NCI-H2107 (cell line): Measurements from ENCODE around the gene PODNL1.

Experiments
- DNase-seq: peaks from one replicate; lab custom pipeline; 2025; lab: John Stamatoyannopoulos, UW

Gene PODNL1, protein sequence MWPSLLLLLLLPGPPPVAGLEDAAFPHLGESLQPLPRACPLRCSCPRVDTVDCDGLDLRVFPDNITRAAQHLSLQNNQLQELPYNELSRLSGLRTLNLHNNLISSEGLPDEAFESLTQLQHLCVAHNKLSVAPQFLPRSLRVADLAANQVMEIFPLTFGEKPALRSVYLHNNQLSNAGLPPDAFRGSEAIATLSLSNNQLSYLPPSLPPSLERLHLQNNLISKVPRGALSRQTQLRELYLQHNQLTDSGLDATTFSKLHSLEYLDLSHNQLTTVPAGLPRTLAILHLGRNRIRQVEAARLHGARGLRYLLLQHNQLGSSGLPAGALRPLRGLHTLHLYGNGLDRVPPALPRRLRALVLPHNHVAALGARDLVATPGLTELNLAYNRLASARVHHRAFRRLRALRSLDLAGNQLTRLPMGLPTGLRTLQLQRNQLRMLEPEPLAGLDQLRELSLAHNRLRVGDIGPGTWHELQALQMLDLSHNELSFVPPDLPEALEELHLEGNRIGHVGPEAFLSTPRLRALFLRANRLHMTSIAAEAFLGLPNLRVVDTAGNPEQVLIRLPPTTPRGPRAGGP

DNA sequence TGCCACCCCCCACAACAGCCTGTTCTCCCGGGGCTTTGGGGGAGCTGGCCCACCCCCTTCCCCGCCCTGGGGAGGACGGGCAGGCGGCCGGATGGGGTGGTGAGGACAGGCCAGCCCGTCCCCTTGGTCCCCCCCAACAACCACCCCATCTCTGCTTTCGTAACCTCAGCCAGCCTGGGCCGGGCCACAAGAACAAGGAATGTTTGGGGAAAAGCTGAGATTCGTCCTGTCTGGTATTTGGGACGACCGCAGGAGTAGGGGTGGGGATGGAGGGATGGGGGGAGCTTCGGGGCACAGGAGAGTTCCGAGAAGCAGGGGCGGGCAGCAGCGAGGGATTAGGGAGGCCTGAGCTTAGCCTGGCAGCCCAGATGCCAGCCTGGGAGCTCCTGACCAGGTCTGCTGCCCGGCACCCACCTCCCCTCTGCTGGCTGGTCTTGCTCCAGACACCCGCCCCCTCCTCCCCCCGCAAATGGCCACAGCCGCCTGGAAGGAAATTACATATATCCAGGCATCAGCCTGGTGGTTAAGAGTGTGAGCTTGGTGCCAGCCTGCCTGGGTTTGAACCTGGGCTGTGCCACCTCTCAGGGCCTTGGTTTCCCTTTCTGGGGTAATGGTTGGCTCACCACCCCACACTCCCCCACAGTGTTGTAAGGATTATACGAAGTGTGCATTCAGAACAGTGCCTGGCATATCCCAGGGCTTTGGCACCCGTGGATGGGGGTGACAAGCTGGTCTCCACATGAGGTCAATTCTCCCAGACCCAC, at the start of gene PODNL1:
Gene PODNL1 (minus strand): TSS at position 117 of the 764 bp plus-strand sequence. CDS start 236 bp downstream, outside the sequence.
- DNase-seq = no peak

DNA sequence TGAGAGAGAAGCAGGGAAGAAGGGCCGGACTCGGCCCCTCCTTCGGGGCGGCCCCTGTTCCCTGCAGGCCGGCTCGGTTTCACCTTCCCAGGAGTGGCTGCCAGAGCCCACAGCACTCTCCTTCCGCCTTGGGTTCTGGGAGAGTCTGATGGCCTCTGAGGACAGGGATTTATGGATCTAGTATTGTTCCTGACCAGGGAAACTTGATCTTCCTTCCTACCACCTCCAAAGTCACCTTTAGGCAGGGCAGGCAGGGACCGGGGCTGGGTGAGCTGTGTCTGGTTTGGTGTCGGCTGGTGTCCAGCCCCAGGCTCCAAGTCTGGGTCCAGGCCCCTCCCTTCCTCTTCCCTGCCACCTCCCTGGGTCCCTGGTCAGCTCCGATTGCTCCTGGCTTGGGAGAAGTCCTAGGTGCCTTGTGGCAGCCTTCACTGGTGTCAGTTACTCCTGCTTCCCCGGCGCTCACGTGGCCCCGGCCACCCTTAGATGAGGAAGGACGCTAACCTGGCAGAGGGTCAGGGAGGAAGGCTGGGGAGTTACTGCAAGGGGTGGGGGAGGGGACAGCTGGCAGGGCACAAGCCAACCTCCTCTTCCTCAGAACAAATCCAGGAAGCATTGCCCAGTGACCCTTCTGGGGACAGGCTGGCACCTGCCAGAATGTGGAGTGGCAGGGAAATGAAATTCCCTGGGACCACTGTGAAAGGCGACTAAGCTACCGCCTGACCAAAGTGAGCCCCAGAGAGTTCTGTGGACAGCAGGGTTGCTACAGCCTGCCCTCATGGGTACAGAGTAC, 49.1 kb upstream of the PODNL1 start:
- DNase-seq = no peak

DNA sequence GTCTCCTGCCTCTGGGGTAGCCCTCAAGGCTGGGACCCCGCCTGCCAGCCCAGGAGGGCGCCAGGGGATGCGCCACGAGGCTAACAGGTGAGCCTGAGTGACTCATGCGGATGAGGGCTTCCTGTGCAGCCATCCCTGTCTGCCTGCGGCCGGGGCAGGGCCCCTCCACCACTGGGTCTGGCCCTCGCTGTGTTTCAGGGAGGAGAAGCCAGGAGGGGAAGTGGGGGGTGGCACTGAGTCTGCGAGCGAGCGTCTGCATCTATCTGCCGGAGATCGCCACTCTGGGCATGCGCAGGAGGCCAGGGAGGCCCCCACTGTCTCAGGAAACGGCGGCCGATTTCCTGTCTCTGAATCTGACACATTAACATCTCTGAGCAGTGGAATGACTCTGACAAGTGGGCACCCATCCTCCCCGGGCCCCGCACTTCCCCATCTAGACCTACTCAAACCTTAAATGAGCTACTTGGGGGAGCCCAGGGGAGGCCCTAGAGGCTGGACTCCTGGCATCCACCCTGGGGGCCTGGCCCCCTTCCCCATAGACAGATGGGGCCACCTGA, 48.2 kb upstream of the PODNL1 start:
- DNase-seq = peak; percentile 69

DNA sequence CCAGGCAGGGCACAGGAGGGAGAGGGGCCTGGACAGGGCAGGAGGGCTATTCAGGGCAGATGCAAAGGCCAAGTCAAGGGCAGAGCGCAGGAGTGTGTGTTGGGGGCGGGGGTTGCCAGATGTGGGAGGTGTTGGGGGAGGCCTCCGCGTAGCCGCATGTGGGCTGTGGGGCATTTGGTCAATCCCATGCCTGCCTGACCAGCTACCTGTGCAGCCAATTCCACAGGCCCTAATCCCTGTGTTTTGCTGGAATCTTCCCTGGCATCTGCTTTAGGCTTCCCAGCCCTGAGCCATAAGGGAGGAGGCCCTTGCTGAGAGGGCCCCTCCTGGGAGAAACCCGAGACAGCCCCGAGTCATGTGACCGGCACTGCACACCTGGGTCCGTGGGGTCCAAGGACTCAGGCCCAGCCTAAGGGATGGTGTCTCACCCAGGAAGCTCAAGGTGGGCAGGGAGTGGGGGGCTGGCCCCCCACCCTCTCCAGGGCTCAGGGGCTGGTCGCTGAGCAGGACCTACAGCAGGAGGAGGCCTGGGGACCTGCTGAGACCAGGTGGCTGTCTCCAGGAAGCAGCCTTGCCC, 47.6 kb upstream of the PODNL1 start:
- DNase-seq = peak; percentile 44

DNA sequence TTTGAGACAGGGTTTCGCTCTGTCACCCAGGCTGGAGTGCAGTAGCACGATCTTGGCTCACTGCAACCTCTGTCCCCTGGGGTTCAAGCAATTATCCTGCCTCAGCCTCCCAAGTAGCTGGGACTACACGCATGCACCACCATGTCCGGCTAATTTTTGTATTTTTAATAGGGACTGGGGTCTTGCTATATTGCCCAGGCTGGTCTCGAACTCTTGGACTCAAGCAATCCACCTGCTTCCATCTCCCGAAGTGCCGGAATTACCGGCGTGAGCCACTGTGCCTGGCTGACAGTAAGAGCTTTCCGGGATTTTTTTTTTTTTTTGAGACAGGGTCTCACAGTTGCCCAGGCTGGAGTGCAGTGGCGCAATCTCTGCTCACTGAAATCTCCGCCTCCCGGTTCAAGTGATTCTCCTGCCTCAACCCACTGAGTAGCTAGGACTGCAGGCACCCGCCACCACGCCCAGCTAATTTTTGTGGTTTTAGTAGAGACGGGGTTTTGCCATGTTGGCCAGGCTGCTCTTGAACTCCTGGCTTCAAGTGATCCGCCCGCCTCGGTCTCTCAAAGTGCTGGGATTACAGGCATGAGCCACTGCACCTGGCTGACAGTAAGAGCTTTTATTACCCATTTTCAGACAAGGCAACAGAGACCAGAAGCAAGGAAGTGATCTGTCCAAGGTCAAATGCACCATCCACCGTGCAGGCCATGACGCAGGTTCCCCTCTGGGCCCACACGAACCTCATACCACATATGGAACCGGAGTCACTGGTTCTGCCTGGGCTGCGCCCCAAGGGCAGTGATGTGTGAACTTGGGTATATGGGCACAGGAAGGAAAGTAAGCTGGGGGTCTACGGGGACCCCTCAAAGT, 46.9 kb upstream of the PODNL1 start:
- no peak for DNase-seq

DNA sequence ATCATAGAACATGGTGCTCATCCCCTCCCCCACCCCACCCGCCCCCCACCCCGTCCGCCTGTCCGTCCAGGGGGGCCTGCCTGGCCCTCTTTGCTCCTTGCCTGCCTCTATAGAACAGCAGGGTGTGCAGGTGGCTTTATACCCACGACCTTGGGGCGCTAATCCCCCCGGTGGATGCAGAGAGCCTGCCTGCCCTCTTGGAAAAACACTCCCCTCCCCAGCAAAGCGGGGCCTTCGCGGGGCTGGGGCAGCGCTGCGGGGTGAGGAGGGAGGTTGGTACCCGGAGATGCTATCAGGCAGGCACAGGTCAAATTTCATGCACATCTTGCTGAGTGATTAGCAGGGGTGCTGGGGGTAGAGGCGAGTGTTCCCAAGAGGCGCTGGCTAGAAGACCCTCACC, 46.0 kb upstream of the PODNL1 start:
- DNase-seq = no peak

DNA sequence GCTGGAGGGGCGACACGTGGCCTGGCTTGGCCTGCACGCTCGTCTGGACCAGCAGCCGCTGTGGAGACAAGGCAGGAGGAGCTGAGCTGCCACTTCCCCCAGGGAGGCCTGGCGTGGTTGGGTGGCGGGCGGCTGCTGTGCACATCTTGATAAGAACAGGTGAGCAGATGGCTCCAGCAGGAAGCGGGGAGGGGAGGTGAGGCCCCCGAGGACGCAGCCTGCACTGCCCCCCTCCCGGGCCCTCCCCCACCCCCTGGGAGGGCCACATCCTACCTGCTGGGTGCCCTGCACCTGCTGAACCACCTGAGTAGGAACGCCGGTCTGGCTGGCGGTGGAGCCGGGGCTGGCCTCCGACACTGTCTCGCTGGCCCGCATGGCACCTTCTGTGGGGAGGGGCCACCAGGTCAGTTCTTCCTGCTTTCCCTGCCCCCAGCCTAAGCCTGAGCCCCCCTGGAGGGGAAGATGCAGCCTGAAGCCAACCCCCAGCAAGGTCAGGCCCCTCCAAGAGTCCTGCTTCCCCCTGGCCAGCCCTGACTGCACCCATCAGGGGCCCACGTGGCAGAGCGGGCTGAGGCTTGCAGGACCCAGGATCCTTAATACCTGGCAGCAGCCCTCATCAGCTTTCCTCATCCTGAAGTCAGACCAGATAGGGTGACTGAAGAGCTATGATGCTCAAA, 45.1 kb upstream of the PODNL1 start:
- DNase-seq = no peak

DNA sequence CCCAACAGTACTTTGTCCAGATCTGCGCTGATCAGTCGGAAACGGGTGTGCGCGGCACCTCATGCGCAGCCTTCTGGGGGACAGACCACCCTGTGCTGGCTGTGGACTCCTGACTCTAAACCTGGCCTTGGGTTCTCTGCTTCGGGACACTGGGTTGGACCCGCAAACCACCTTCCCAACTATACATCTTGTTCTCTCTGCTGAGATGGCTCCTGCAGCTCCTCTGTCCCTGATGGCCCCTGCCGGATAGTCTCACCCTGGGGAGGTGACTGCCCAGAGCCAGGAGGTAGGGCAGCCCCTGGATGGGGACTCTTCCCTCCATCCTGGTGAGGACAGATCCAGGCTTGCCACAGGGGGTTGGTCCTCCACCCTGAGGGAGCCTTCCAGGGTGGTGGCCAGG, 44.6 kb upstream of the PODNL1 start:
- DNase-seq = no peak

DNA sequence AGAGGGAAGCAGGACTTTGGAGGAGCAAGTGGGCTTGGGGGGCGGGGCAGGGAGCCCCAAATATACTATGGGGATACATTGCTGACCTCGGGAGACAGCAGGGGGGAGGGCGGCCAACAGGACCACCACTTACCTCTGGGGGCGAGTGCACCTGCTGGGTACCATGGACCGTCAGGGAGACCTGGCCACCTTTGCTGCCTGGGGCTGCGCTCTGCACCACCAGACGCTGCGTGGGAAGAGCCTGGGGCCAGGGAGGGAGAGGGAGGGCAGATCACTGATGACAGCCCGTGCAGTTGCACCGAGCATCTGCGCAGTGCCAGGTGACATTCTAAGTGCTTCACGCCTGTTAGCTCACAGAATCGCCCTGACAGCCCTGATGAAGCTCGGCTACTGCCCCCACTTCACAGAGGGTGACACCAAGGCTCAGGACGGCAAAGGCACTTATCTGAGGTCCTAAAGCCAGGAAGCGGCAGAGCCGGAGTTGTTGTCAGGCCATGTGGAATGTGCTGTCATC, 43.8 kb upstream of the PODNL1 start:
- no peak for DNase-seq

DNA sequence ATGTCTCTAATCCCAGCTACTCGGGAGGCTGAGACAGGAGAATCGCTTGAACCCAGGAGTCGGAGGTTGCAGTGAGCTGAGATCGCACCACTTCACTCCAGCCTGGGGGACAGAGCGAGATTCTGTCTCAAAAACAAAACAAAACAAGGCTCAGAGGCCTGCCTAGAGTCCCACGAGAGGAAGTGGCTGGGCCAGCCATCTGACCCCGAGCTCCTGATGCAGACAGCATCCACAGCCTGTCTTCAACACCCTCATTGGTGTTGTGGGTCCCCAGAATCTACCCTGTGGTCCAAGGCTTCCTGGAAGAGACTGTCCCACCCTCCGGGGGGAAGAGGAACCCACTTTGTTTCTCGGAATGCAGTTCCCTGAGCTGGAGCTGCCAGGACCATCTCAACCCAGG, 43.2 kb upstream of the PODNL1 start:
- no peak for DNase-seq

DNA sequence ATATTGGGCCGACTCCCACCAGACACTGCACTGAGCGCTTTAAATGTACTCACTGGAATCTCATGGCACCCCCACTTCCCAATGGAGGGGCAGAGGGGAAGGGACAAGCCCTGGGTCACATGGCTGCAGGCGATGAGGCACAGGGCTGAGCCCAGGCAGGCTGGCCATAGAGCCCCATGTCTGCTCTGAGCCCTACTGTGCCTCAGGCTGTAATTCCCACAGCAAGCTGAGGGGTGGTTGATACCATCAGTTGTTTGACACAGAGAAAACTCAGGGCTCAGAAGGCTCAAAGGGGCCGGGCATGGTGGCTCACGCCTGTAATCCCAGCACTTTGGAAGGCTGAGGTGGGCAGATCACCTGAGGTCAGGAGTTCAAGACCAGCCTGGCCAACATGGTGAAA, 42.8 kb upstream of the PODNL1 start:
- no peak for DNase-seq

DNA sequence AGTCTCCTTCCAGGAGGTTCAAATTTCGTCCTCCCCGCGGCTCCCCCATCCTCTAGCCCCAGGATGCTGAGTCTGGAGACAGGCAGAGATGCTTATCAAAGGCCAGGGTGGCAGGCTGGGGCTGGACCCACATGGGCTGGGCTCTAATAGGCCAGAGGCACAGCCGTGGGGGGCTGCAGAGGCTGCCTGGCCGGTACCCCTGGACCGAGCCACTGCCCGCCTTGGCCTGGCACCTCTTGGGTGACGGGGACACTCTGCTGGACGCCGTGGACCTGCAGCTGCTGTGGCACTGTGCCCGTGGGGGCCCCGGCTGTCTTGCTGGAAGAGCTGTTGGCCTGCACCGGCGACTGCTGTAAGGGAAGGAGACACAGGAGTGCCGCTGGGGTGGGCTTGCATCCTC, 42.1 kb upstream of the PODNL1 start:
- no peak for DNase-seq

DNA sequence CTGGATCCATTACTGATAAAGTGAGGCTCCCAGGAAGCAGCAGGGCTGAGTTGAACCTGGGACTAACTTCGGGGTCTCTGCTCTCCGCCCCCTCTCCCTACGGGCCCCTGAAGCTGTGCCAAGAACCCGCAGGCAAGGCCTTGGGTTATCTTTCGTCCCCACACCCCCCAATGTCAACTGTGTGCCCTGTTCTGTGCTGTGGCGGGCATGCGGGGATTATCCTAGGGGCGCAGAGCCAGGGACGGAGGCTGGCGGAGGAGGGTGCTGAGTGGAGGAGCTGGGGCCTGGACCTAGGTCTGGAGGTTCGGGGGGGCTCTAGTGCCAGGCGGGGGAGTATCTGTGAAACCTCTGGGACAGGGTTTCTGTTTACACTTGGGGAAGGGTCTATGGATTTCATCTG, 41.5 kb upstream of the PODNL1 start:
- DNase-seq = no peak

DNA sequence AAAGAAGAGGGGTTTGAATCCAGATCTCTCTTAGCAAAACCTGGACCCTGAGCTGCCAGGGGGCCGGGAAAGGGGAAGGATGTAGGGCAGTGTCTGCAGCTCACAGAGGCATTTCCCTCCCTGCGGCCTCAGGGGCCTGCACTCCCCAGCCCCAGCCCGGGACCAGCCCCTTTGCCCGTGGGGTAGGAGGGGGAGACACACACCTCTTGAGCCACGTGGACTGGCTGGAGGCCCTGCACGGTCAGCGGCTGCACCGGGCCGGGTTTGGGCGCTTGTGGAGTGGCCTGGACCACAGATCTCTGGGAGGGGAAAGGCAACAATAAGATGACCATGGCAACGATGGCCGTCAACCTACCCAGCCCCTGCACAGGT, 41.0 kb upstream of the PODNL1 start:
- DNase-seq = no peak

DNA sequence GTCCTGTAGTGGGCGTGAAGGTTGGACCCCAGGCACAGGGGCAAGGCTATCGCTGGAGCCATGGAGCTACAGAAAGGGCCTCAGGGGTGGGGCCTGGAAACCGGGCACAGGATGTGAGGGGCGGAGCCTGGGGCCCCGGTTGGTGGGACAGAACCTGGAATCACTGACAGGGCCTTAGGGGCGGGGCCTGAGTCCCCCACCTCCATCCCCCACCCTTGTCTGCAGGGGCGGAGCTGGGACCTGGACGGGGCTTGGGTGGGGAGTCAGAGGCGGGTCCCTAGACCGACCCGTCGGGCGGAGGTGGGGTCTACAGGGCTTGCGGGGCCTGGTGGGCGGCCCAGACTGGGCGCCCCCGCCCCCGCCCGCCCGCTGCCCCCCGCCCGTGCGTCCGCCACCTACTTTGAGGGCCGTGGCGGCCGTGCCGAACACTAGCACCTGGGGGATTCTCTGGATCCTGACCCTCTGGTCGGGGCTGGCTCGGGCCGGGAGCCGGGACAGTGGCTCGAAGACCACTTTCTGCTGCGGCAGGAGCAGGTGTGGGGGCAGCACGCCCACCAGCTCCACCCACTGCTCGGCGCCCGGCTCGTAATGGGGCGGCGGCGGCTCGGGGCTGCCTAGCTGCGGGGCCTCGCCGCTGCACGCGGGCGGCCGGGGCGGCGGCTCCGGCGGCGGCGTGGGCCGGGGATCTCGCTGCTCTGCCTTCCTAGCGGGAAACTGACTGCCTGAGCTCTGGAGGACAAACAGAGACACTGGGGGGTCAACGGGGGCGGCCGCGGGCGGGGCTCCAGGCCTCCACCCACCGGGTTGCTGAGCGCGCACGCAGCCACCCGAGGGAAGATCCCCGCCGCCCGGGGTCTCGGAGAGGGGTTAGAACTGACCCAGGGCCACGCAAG, 40.4 kb upstream of the PODNL1 start:
- DNase-seq = no peak

DNA sequence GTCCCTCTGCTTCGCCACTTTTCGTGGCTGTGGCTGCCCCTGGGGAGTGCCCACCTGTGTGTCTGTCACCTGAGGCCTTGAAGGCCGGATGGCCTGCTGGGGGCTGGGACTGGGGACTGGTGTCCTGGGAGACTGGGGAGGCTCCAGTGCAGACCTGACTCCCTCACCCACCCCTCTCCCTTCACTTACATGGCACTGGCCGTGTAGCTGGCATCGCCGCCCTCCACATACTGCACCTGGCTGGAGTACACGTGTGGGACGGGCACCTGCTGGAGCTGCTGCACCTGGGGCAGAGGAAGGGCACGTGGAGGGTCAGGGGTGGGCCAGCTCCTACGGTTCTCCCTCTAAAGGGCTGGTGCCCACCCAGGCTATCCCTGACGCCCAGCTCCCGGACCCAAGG, 39.6 kb upstream of the PODNL1 start:
- DNase-seq = no peak

DNA sequence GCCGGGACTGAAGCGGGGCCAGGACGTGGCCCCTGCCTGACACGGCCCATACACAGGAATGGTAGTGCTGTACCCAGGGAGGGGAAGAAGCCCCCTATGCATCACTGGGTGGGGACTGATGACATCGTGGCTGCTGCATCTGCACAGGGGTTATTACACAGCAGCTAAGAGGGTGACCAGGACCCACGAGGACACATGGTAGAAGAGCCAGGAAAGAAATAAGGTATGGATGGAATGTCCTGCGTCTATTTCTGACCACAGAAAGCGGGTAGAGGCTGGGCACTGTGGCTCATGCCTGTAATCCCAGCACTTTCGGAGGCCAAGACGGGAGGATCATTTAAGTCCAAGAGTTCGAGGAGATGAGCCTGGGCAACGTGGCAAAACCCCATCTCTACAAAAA, 38.2 kb upstream of the PODNL1 start:
- no peak for DNase-seq

DNA sequence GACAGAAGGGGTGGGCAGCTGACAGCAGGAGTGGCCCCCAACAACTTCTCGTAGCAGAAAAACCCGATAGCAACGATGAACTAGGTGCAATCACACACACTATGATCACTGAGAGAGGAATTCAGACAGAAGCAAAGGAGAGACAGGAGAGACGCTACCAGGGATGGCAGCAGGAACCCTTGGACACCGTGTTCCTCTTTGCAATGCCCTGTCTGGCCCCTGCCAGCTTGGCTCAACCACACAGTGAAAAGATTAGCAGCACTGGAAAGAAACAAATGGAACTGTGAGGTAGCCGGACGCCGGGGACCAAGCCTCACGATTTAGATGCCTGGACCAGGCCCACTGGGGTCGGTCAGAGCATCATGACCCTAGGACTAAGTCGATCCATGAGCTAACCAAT, 37.7 kb upstream of the PODNL1 start:
- DNase-seq = no peak

DNA sequence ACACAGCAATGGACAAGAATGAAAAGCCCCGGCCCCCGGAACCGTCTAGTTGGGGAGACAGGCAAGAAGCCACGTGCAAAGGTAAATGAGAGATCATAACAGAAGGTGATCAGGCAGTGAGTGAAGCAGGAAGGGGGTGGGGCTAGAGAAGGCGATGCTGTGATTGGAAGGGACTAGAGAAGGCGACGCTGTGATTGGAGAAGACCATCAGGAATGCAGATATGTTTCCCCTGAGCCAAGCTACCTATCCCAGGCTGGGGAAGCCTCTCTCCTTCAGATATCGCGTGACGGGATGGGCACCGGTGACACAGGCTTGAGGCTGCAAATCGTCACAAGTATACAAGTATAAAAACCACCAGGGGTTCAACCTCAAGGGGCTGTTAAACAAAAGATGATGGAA, 35.9 kb upstream of the PODNL1 start:
- DNase-seq = no peak
